NCI-H146 treated with DMSO at 0.1 percent for 48 hours (cell line): ENCODE data around the gene DYNC2I2.
"Not testable (repeated sequence)": the region's sequence is repeated elsewhere in the genome, so short reads cannot be mapped to it uniquely, and the experiment has no call there.

Experiments used
- DNase-seq: peaks from one replicate; lab custom pipeline; 2025; ENCODE audit not compliant: unreplicated experiment; lab: John Stamatoyannopoulos, UW

Gene DYNC2I2

DNA sequence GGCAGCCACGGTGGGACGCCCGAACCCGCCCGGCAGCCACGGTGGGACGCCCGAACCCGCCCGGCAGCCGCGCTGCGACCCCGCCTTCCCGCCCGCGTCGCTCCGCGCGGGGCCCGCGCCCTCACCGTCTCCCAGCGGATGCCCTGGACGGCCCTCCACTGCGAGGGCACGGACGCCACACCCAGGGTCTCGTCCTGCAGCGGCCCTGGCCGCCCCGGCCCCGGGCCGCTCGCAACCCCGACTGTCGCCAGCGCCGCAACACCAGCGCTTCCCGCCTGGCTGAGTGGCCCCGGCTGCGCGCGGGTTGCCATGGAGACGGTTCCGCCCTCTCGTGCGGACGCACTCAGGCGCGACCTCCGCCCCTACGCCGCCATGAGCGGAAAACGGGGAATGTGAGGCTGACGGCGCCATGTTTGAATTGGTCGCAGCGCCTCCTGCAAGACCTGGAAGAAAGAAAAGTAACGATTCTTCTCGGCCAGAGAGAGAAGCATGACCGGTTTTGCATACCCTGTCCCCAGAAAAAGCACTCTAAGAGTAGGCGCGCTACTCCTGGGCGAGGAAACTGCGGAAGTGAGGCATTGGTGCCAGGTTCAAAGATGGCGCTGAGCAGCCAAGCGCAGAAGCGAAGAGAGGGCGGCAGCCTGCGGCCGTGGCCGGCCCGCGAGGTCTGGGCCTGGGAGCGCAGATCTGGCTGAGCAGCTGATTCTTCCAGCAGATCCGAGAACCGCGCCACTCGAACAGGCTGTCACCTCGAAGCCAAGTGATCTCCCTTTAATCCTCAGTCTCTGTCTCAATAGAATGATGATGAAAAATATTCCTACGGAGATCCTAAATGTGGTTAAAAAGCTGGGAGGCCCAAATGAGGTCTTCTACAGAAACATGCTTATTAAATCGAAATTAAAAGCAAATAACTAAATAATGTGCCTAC lies at the start of gene DYNC2I2:
Gene DYNC2I2, minus strand, starts transcription at position 432 of the 928 bp plus-strand sequence. Its CDS starts 121 bp downstream, at position 311.
- DNase-seq = peak; percentile 65

GRCh38 chr9:128706045-128706444 lies 49.4 kb upstream of the DYNC2I2 start:
- no peak for DNase-seq

GRCh38 chr9:128705051-128705965 lies 48.7 kb upstream of the DYNC2I2 start:
- no peak for DNase-seq

DNA sequence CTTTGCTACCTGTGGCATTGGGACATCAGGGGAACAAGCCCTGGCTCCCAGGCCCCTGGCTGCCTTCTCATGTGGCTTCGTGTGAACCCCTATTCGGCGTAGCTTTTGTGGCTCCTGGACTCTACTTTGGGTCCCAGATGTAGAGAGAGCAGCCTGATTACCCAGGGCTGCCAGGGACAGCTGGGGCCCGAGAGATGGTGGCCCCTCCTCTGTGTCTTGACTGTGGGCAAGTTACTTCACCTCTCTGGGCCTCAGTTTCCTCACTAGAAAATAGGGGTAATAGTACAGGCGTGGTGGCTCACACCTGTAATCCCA lies 47.7 kb upstream of the DYNC2I2 start:
- no peak for DNase-seq

DNA sequence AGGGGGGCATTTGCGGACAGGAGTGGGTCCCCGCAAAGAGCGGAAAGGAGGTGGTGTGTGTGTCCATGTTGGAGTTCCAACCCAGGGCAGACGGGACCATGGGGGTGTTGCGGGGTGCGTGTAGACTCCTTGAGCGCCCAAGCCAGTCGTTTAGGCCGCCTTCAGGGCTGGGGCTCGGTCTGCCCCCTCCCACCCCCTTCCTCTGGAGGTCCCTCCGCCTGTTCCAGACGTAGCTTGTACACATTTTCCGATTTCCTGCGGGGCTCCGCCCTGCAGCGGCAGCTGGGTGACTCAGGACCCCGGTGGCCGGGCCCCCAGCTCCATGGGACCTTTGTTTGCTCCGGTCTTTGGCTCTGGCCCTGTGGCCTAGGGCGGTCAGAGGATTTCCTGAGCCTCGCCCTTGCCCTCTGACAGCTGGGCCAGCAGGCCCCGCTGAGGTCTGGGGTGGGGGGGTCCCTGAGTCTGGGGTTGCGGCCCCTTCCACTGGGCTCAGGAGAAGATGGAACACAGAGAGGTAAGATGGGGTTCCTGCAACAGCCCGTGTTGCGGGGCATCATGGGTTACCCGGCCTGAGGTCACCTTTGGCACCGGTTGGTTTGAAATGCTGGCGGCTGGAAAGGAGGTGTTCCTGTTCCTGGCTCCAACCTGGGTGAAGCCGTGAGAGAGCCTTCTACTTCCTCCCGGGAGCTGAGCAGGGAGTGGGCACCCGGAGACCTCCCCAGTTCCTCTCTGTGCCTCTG lies 47.1 kb upstream of the DYNC2I2 start:
- DNase-seq = no peak

DNA sequence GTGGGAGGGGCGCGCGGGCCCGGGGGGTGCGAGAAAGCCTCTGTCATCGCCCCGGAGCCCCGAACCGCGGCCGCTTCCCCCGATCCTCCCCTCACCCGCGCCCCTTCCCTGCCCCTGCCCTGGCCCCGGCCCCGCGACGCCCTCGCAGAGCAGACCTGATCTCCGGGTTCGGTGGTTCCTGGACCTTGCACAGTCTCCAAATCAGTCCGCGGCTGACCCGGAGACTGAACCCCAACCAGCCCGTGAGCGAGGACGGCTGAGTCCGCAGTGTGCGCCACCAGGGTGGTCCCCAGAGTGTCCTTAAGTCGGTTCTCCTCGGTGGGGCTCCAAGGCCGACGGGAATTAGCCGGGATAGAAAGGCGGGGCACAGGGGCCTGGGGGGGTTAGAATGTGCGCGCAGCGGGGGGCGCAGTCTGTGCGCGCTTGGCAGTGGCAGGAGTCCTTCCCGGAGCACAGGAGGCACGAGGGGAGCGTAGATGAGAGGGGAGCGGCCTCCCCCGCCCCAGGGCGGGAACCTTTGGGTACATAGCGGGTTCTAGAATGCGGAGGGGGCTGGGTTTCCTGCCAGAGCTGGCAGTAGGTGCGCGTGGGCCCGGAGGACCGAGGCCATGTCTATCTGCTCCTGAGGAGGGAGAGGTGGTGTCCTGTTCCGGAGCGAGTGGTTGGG lies 46.4 kb upstream of the DYNC2I2 start:
- no peak for DNase-seq

GRCh38 chr9:128702445-128702948 lies 45.9 kb upstream of the DYNC2I2 start, which contains the start of gene PKN3:
Gene PKN3 (plus strand): TSS chr9:128702503. CDS start chr9:128702916, 413 bp downstream.
- DNase-seq = peak; percentile 29

DNA sequence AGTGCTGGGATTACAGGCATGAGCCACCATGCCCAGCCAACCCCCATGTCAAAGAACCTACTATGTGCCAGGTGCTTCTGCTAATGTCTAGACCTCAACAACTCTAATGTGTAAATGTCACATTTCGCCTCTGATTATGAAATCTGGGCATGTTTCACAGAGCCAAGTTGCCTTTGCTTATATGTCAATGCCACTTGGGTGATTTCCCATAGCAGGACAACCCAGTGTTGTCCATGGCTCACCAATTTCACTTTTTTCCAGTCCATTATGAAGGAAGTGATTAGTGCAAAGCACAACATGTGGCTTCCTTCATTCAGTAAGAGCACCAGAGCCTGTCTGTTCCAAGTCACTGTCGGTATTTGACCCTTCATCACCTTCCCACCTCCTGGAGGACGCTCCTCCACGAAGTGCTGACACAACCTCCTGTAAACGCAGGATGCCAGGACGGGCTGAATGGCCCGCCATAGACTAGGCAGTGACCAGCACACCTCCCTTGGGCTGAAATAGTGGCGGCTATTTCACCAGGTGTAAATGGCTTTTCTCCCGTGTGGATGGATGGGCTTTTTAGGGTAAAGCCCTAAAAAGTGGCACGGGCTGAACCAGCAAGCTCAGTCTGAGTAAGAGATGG lies 44.7 kb upstream of the DYNC2I2 start:
- no peak for DNase-seq

- not testable (repeated sequence) for DNase-seq
These were observed 42.6 kb upstream of the DYNC2I2 start for GRCh38 chr9:128699096-128699795.

DNA sequence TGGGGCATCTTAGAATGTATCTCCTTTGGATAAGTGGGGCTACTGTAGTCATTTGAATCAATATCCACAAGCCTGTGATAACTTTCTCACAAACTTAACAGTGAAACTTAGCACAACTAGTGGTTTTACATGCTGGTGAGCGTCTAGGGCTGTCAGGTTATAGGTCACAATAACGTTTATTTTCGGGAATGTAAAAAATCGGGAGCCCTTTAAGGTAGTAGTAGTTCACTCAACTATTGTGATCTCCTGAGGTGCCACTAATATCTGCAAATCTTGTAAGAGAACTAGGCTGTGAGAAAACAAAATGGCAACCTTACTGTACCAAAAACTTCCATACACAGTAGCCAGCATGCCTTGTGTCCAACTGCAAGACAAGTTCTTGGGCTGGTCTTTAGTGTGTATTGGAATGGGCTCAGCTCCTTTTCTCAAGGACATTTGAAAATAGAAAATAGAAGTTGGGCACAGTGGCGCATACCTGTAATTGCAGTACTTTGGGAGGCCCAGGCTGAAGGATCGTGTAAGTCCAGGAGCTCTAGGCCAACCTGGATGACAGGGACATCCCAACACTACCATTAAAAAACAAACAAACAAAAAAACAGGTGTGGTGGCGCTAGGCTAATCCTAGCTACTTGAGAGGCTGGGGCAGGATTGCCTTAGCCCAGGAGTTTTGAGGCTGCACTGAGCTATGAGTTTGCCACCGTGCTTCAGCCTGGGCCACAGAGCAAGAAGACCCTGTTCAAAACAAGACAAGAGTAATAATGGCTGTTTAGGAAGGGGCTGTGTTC lies 40.5 kb upstream of the DYNC2I2 start:
- no peak for DNase-seq

GRCh38 chr9:128694344-128694743 lies 37.7 kb upstream of the DYNC2I2 start:
- DNase-seq = no peak

GRCh38 chr9:128693738-128694137 lies 37.1 kb upstream of the DYNC2I2 start:
- not testable (repeated sequence) for DNase-seq

- DNase-seq = no peak
These were observed 34.0 kb upstream of the DYNC2I2 start for GRCh38 chr9:128690684-128691034.

- DNase-seq = peak; percentile 16
These were observed 33.4 kb upstream of the DYNC2I2 start for GRCh38 chr9:128689820-128690683.

GRCh38 chr9:128689293-128689774 lies 32.7 kb upstream of the DYNC2I2 start:
- no peak for DNase-seq

DNA sequence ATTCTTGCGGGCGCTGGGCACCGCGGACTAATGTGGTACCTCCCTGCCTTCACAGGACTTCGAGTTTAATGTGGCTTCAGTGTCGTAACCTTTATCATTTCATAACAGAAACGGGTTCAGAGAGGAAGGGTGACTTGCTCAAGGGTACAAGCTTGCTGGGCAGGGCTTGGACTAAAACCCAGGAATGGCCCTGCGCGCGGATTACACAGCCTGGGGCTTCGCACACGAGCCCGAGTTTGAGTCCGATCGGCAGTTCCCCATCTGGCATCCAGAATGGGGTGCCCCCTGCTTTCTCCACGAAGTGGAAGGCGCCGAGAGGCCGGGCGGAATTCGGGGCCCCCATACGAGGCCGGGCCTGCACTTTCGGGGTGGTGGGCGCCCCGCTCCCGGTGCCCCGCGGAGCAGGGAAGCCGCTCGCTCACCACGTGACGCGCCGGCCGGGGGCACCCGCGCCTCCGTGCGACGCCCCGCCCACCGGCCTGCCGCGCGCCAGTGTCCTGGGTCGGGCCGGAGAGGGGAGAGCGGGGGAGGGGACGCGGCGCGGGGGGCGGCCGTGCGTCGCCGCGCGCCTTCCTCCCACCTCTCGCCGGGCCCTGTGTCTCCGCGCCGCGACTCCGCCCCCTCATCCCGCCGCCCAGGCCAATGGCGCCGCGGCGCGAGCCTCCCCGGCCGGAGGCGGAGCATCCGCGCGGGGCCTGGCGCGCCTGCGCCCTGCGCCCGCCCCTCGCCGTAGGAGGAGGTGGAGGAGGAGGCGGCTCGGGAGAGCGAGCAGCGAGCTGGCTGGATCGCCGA lies 32.0 kb upstream of the DYNC2I2 start, which contains the start of gene SET:
Gene SET, plus strand, starts transcription at position 722 of the 792 bp plus-strand sequence. CDS start 361 bp downstream, outside the sequence.
- DNase-seq = peak; percentile 60
